Right lung (tissue), 5 donors: Measurements from ENCODE around the gene ZBTB20. TPM values are rescaled to one million over a fixed set of nuclear protein-coding genes. Genes with fewer than 3 reads are reported as not detected.
A peak's percentile ranks its signal among the peaks of the same experiment; 100 is the strongest.

Source experiments
- DNase-seq, 2 donors: peaks; one replicate each; pipeline ENCODE4 v3.0.0-alpha.2; 2013
- polyA plus RNA-seq, 5 donors: library from polyadenylated mRNA; unstranded; fragments of 120-200 nt; gene quantifications; one replicate each; pipeline versions ENCODE4 v1.2.1 to v1.2.3, GENCODE V29; 2013; ENCODE audit warnings: inconsistent platforms in 1 of 5, low replicate concordance in 1 of 5; ENCODE audit not compliant: insufficient read length in 5 of 5, insufficient read depth in 1 of 5

ZBTB20 gene
- polyA plus RNA-seq, 5 donors = 0.86 to 5.4 (median 4.4) TPM

GRCh38 chr3:114295946-114296345, 851.1 kb downstream of the ZBTB20 start:
- no peak for DNase-seq

GRCh38 chr3:114294940-114295480, 852.1 kb downstream of the ZBTB20 start:
- DNase-seq = no peak

GRCh38 chr3:114293838-114294535, 853.1 kb downstream of the ZBTB20 start, which contains the start of gene TIGIT:
Gene TIGIT (plus strand): TSS chr3:114294028. CDS start chr3:114294062, 34 bp downstream.
- no peak for DNase-seq

- peak in 1 of 2 donors; percentile 3 for DNase-seq
Measured at GRCh38 chr3:114290911-114291901, 855.9 kb downstream of the ZBTB20 start.

- DNase-seq = no peak
Measured at GRCh38 chr3:114286266-114286665, 860.8 kb downstream of the ZBTB20 start.

- DNase-seq = no peak
Measured at GRCh38 chr3:114285648-114286230, 861.3 kb downstream of the ZBTB20 start.

- no peak for DNase-seq
Measured at GRCh38 chr3:114284644-114285043, 862.4 kb downstream of the ZBTB20 start.
